ENCODE results near the gene RBM10.

RBM10 gene

GRCh38 chrX:47175588-47175980, 30.6 kb downstream of the RBM10 start:
- DNase-seq = no peak

DNA sequence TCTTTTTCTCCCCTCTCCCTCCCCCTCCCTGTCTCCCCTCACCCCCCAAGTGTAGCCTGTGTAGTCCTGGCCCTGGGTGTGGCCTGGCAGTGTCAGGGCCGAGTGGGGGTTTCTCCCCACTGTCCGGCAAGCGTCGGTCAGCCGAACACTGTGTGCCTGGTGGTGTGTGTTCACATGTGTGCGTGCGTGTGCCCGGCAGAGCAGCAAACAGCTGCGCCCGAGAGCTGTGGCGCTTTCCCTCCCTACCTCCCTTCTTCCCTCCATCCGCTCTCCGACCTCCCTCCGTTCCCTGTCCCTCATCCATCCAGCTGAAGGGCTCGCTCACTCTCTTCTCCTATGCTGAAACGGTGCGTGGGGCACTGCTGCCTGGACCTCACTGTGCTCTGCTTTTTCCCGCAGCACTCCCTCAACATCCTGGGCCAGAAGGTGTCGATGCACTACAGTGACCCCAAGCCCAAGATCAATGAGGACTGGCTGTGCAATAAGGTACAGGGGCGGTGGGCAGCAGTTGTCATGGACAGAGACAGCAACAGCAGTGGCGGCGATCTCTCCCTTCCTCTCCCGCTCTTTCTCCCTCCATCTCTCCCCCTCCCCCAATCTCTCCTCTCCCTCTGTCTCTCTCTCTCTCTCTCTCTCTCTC, 31.2 kb downstream of the RBM10 start:
- DNase-seq = no peak

DNA sequence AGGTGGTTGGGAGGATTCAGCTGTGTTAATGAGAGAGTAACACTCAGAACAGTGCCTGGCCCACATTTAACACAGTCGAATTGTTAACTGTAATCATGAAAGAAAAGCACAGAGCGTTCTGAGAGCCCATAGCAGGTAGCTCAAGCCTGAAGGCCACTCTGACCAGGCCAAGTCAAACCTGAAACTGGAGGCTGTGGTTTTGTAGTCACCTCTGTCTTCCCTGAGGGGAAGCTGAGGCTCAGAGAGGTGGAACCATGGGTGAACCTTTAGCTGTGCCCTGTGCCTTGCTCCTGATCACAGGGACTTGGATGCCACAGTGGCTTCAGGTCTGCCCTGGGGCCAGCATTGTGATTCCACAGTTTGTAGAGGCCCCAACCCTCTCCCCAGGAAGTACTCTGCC, 32.1 kb downstream of the RBM10 start:
- no peak for DNase-seq

DNA sequence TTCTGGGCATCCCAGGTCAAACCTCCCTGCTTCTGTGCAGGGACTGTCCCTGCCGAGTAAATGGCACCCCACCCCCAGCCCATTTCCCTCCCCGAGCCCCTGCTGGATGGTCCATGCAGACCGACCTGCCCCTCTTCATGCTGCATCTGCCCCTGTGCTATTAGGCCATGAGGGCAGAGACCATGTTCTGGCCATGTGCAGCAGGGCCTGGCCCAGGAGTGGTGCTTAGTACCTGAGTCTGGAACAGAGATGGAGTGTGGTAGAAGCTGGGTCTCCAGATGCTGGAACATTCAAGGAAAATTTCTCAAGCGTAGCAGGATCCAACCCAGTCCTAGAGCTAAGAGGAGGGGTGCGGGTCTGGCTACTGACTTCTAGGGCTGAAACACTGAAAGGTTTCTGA, 33.3 kb downstream of the RBM10 start:
- no peak for DNase-seq

- no peak for DNase-seq
These were observed 34.4 kb downstream of the RBM10 start for GRCh38 chrX:47179221-47179927.

GRCh38 chrX:47179928-47180255, 34.9 kb downstream of the RBM10 start:
- DNase-seq = no peak

- no peak for DNase-seq
These were observed 35.3 kb downstream of the RBM10 start for GRCh38 chrX:47180346-47180745.

DNA sequence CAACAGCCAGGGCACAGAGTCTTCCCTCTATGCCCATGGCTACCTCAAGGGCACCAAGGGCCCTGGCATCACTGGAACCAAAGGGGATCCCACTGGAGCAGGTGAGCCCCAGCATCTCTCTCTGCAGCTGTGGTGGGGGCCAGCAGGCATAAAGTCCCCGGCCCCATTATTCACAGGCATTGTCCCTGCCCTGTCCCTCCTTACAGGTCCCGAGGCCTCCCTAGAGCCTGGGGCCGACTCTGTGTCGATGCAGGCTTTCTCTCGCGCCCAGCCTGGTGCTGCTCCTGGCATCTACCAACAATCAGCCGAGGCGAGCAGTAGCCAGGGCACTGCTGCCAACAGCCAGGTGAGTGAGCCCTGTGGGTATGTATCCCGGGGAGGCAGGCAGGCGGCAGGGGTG, 36.3 kb downstream of the RBM10 start:
- no peak for DNase-seq

DNA sequence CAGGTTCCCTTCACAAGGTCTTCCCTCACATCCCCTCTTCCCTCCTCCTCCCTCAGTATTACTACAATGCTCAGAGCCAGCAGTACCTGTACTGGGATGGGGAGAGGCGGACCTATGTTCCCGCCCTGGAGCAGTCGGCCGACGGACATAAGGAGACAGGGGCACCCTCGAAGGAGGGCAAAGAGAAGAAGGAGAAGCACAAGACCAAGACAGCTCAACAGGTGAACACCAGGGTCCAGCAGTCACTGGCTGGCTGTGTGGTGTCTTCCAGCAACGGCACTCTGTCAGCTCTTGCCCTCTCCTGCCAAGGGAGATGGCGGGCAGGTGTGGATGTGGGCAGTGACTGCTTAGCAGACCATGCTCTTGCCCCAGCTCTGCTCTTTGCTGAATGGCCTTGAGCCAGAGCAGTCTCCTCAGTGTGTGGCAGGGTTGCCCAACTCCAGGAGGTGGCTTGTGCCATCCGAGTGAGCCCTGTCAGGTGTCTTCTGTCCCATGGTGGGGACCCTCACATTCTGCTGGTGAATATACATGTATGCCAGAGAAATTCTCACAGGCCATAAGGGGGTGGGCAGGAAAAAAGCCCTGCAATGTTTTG, 37.2 kb downstream of the RBM10 start:
- no peak for DNase-seq

DNA sequence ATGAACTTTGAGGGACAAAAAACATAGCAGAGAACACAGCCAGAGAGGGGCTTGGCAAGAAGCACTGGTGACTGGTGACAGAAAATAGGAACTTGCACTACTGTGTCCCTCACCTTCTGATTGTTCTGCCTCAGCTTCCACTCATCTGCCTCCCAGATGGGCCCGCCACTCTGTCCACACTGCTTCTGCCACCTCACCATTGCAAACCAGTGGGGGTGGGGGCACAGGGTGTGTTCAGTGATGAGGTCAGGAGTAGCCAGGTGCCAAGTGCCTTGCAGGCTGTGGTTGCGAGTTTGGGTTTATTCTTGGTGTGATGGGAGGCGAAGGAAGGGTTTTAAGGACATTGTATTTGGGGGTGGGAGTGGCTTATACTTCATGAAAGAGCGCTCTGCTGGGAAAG, 39.5 kb downstream of the RBM10 start:
- DNase-seq = no peak

DNA sequence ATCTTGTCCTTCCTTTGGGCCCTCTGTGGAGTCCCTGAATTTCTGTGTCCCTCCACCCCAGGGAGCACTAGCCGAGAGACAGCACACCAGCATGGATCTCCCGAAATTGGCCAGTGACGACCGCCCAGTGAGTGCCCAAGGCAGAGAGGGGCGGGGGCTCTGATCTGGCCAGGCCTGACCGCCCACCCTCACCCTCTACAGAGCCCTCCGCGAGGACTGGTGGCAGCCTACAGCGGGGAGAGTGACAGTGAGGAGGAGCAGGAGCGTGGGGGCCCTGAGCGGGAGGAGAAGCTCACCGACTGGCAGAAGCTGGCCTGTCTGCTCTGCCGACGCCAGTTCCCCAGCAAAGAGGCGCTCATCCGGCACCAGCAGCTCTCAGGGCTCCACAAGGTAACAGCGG, 40.2 kb downstream of the RBM10 start:
- no peak for DNase-seq

DNA sequence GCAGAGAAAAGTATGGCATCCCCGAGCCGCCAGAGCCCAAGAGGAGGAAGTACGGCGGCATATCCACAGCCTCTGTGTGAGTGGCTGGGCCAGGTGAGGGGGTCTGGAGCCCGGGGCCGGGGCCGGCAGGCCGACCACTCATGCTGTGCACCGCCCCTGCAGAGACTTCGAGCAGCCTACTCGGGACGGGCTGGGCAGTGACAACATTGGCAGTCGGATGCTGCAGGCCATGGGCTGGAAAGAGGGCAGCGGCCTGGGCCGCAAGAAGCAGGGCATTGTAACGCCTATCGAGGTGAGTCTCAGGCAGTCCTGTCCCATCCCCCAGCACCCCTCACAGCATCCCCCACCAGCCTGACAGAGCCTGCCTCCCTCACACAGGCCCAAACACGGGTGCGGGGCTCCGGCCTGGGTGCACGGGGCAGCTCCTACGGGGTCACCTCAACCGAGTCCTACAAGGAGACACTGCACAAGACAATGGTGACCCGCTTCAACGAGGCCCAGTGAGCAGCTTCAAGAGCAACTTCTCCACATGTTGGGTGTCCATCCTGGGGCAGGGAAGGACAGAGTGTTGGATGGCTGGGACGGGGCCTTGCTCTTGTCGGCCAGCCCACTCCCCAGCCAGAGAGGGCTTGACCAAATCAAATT, 41.2 kb downstream of the RBM10 start:
- no peak for DNase-seq

- no peak for DNase-seq
These were observed 42.2 kb downstream of the RBM10 start for GRCh38 chrX:47187106-47187677.

DNA sequence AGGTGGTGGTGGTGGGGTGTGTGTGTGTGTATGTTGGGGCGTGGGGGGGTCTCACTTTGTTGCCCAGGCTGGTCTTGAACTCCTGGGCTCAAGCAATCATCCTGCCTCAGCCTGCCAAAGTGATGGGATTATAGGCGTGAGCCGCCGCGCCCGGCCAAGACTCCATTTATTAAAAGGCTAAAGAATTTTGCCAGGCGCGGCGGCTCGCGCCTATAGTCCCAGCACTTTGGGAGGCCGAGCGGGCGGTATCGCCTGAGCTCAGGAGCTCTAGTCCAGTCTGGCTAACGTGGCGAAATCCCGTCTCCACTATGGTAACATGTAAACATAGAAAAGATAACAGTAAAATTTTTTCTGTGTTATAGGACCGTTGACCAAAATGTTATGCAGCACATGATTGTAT, 44.9 kb downstream of the RBM10 start:
- DNase-seq = no peak

GRCh38 chrX:47190445-47191269, 45.6 kb downstream of the RBM10 start:
- DNase-seq = peak; percentile 88

DNA sequence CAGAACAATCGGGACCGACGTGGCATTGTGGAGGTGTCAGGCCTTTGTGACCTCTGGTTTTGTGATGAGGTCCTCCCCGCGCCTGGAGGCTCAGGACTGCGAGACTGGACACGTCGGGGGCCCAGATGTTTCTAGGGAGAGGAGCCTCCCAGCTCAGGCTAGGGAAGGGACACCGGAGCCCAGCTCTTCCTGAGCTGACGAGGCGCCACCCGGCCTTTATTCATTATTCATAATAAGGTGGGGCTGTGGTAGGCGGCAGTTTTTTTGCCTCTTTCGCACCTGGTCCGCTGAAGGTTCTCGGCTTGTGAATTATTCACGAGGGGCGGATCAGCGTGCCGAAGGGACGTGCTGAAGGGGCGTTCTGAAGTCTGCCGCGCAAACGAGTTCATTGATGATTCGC, 46.3 kb downstream of the RBM10 start:
- DNase-seq = no peak

DNA sequence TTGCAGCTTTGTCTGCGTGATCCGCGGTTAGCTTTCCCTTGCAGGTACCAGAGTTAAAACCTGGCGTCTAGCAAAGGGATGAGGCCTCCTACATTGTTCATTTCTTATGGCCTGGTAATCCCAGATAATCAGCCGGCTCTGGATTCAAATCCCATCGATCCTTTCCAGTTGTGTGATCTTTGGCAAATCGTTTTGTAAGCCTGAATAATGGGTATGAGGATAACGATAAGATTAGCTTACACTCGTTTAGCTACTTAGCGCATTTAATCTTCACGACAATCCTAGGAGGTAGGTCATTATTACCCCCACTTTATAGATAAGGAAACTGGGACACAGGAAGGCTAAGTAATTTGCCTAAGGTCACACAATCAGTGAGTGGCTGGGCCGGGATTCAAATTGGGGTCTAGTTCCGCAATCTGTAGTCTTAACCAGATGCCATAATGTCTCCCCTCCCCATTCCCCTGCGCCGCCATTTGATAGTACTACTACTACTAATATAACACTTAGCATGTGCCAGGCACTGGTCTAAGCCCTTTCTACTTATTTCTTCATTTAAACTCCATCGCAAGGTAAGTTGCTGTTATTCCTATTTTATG, 46.9 kb downstream of the RBM10 start:
- DNase-seq = no peak

GRCh38 chrX:47193475-47194193, 48.6 kb downstream of the RBM10 start, which contains the start of gene UBA1:
Gene UBA1 (plus strand): TSS chrX:47193829. CDS start chrX:47198803, 4,974 bp downstream.
- peak; percentile 98 for DNase-seq

DNA sequence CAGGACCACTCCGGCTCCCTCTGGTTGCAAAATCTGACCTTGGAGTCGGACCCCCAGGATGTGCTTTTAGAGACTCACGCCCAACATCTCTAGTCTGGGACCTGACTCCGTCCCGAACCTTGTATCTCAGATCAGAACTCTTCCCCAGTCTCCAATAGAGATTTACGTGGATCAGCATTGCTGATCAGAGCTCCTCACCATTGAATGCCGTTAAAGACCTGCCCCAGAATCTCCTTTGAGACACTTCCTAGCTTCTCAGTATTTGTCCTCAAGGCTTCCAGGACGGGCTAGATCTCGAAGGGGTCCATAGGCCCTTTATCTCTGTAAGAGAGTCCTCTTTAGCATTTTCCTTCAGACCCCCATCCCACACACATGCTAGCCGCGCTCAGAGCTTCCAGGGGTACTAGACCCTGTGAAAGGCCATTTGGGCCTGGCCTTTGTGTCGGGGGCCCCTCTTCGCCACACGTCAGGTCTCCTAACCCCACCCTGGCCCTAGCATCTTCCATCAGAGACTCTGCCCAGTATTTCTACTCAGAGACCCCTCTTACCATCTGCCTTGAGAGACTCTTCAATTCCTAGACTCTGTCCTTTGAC, 49.3 kb downstream of the RBM10 start:
- no peak for DNase-seq

- no peak for DNase-seq
These were observed 51.1 kb downstream of the RBM10 start for GRCh38 chrX:47196098-47196497.

GRCh38 chrX:47197526-47197925, 52.5 kb downstream of the RBM10 start:
- DNase-seq = no peak
